HEK293 (cell line): Measurements from ENCODE around the gene ARL2BP.

ENCODE experiments used
- CTCF ChIA-PET: fragments of 350-600 bp; formaldehyde crosslinking; extraction: SDS; loops from one replicate; lab custom pipeline; 2021; ENCODE audit warnings: antibody characterized with exemption; lab: Yijun Ruan, JAX
- POLR2A ChIA-PET: fragments of 300-600 bp; formaldehyde crosslinking; extraction: SDS; loops from one replicate; lab custom pipeline; 2020; ENCODE audit warnings: antibody characterized with exemption, inconsistent platforms; lab: Yijun Ruan, JAX
- H3K27ac ChIP-seq: fragments of 200-500 bp; sonication (Bioruptor generic); 2 replicates; pipeline ENCODE4 v1.5.1; 2014; ENCODE audit warnings: low read depth, low read length, control low read depth, inconsistent platforms; ENCODE audit errors: extremely low read depth
- H3K36me3 ChIP-seq, 2 experiments: fragments of 200-500 bp in 1 of 2; sonication (Bioruptor generic) in 1 of 2; 1 replicate in 1 of 2; 2 replicates in 1 of 2; pipeline ENCODE4 v1.5.1; 2014 to 2017; ENCODE audit warnings: inconsistent platforms in 2 of 2, low read length in 2 of 2; ENCODE audit not compliant: control insufficient read depth in 2 of 2, insufficient read depth in 1 of 2
- H3K4me1 ChIP-seq: fragments of 200-500 bp; sonication (Bioruptor generic); 2 replicates; pipeline ENCODE4 v1.5.1; 2014; ENCODE audit warnings: mild to moderate bottlenecking, low read length, inconsistent platforms; ENCODE audit not compliant: control insufficient read depth, insufficient read depth
- H3K4me3 ChIP-seq: 2 replicates; pipeline ENCODE4 v1.5.1; 2011; ENCODE audit warnings: low read depth, mild to moderate bottlenecking, control low read depth, low read length, moderate library complexity
- H3K9me3 ChIP-seq: fragments of 200-500 bp; sonication (Bioruptor generic); 2 replicates; pipeline ENCODE4 v1.5.1; 2014; ENCODE audit warnings: low read depth, low read length, inconsistent platforms; ENCODE audit not compliant: control insufficient read depth, insufficient read depth
- BCL6B ChIP-seq: fragments of 450-650 bp; formaldehyde crosslinking; IDR thresholded peaks from 2 replicates; pipeline ENCODE4 v1.5.1; 2017; ENCODE audit warnings: missing biosample characterization, missing genetic modification characterization
- FEZF1 ChIP-seq: fragments of 450-650 bp; formaldehyde crosslinking; IDR thresholded peaks from 2 replicates; pipeline ENCODE4 v1.5.1; 2016; ENCODE audit warnings: missing biosample characterization, missing genetic modification characterization
- KLF7 ChIP-seq: fragments of 450-650 bp; formaldehyde crosslinking; IDR thresholded peaks from 2 replicates; pipeline ENCODE4 v1.5.1; 2016; ENCODE audit warnings: missing biosample characterization, missing genetic modification characterization, borderline replicate concordance
- PATZ1 ChIP-seq: fragments of 450-650 bp; formaldehyde crosslinking; IDR thresholded peaks from 2 replicates; pipeline ENCODE4 v1.5.1; 2016; ENCODE audit warnings: missing biosample characterization, missing genetic modification characterization
- ZBTB17 ChIP-seq: fragments of 450-650 bp; formaldehyde crosslinking; IDR thresholded peaks from 2 replicates; pipeline ENCODE4 v1.5.1; 2016; ENCODE audit warnings: missing biosample characterization, missing genetic modification characterization
- ZBTB49 ChIP-seq: fragments of 450-650 bp; formaldehyde crosslinking; IDR thresholded peaks from 2 replicates; pipeline ENCODE4 v1.5.1; 2016; ENCODE audit warnings: missing biosample characterization, missing genetic modification characterization, low read depth
- ZBTB8A ChIP-seq: fragments of 450-650 bp; formaldehyde crosslinking; IDR thresholded peaks from 2 replicates; pipeline ENCODE4 v1.5.1; 2016; ENCODE audit warnings: missing biosample characterization, missing genetic modification characterization
- ZFP37 ChIP-seq: fragments of 450-650 bp; formaldehyde crosslinking; IDR thresholded peaks from 2 replicates; pipeline ENCODE4 v1.5.1; 2016; ENCODE audit warnings: missing biosample characterization, missing genetic modification characterization
- ZNF121 ChIP-seq: fragments of 450-650 bp; formaldehyde crosslinking; IDR thresholded peaks from 2 replicates; pipeline ENCODE4 v1.5.1; 2016; ENCODE audit warnings: missing biosample characterization, missing genetic modification characterization
- ZNF157 ChIP-seq: fragments of 450-650 bp; formaldehyde crosslinking; IDR thresholded peaks from 2 replicates; pipeline ENCODE4 v1.5.1; 2016; ENCODE audit warnings: missing biosample characterization, missing genetic modification characterization
- ZNF169 ChIP-seq: fragments of 450-650 bp; formaldehyde crosslinking; IDR thresholded peaks from 2 replicates; pipeline ENCODE4 v1.5.1; 2016; ENCODE audit warnings: missing biosample characterization, missing genetic modification characterization
- ZNF335 ChIP-seq: fragments of 450-650 bp; formaldehyde crosslinking; conservative IDR thresholded peaks from 2 replicates; pipeline ENCODE4 v1.5.1; 2016; ENCODE audit warnings: missing biosample characterization, missing genetic modification characterization
- ZNF48 ChIP-seq: fragments of 450-650 bp; formaldehyde crosslinking; IDR thresholded peaks from 2 replicates; pipeline ENCODE4 v1.5.1; 2016; ENCODE audit warnings: missing biosample characterization, missing genetic modification characterization
- ZNF521 ChIP-seq: fragments of 450-650 bp; formaldehyde crosslinking; IDR thresholded peaks from 2 replicates; pipeline ENCODE4 v1.5.1; 2017; ENCODE audit warnings: missing biosample characterization, mild to moderate bottlenecking, missing genetic modification characterization
- ZNF561 ChIP-seq: fragments of 450-650 bp; IDR thresholded peaks from 2 replicates; pipeline ENCODE4 v1.5.1; 2018; ENCODE audit warnings: missing biosample characterization, missing genetic modification characterization, borderline replicate concordance
- ZNF768 ChIP-seq: fragments of 450-650 bp; formaldehyde crosslinking; IDR thresholded peaks from 2 replicates; pipeline ENCODE4 v1.5.1; 2018; ENCODE audit warnings: missing biosample characterization, mild to moderate bottlenecking, missing genetic modification characterization
- ZNF792 ChIP-seq: fragments of 450-650 bp; formaldehyde crosslinking; IDR thresholded peaks from 2 replicates; pipeline ENCODE4 v1.5.1; 2016; ENCODE audit warnings: missing biosample characterization, missing genetic modification characterization
- ZSCAN16 ChIP-seq: fragments of 450-650 bp; formaldehyde crosslinking; IDR thresholded peaks from 2 replicates; pipeline ENCODE4 v1.5.1; 2016; ENCODE audit warnings: missing biosample characterization, missing genetic modification characterization
- ZSCAN23 ChIP-seq: fragments of 450-650 bp; formaldehyde crosslinking; IDR thresholded peaks from 2 replicates; pipeline ENCODE4 v1.5.1; 2016; ENCODE audit warnings: missing biosample characterization, missing genetic modification characterization
- TF ChIP-seq, protein P1 (sequence below): fragments of 450-650 bp; formaldehyde crosslinking; IDR thresholded peaks from 2 replicates; pipeline ENCODE4; 2016; ENCODE audit warnings: missing biosample characterization, missing genetic modification characterization

The ARL2BP gene

DNA sequence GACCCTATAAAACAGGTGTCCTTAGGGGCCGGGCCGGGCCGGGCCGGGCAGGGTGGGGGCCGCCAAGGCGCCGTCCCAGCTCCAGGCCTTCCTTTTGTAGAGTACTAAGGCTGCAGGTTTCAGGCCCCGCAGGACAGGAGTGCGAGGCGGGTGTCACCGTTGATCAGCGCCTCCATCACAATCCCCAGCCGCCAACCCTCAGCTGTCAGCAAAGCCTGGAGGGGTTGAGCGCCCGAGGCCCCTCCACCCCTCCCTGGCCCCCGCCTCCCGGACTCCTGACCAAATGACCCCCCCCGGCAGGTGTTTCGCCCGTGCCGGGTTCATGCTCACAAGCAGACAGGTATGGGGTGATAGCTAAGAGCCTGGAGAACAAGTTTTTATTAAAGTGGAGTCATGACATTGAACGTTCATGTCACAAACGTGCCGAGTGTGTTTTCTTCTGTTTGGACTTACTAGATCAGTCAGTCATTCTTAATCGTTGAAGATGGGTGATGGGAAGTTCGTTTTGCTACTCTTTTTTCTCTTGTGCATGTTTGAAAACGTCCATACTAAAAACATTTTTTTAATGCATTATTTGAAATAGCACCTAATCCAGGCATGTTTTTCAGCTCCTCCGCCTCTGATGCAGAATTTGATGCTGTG is 534 bp downstream of the ARL2BP start:
- TF ChIP-seq ZBTB17 (tag by site-specific recombination) (peak; percentile 69), ZSCAN23 (tag by site-specific recombination) (no peak), PATZ1 (tag by site-specific recombination) (peak; percentile 72; the same call in 1 of the 2 replicates), ZBTB49 (tag by site-specific recombination) (no peak), ZNF561 (tag by site-specific recombination) (peak; percentile 22; the same call in 1 of the 2 replicates), KLF7 (tag by site-specific recombination) (0 out of 2 replicates have a peak, but pooled peaks have one; percentile 1), ZNF335 (tag by site-specific recombination) (peak; percentile 68), ZBTB8A (tag by site-specific recombination) (peak; percentile 29), ZNF48 (tag by site-specific recombination) (no peak), FEZF1 (tag by site-specific recombination) (no peak)
- TF ChIP-seq, all 188 proteins: peak for 6
- POLR2A ChIA-PET = interaction anchor here (0.7 to 2.7 kb wide), 11 partner anchors 9 to 153 kb away, joined by 3 to 12 read pairs (median 4); partner anchors contain the start of genes CPNE2, PLLP, PSME3IP1 and RSPRY1
- peak overlapping the region; percentile 78 for H3K27ac ChIP-seq

DNA sequence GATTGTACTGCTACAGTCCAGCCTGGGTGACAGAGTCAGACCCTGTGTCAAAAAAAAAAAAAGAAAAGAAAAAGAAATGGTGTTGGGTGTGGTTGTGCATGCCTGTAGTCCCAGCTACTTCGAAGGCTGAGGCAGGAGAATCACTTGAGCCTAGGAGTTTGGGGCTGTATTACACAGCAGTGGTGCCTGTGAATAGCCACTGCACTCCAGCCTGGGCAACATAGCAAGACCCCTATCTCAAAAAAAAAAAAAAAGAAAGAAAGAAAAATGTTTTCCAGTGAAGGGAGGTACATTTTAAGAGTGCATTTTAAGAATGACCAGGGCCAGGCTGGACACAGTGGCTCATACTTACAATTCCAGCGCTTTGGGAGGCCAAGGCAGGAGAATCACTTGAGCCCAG is 6.3 kb downstream of the ARL2BP start:
- no peak overlapping the region for H3K27ac ChIP-seq
- POLR2A ChIA-PET = interaction anchor here (0.8 to 1.3 kb wide), 2 partner anchors 12 to 14 kb away, joined by 3 to 4 read pairs; no protein-coding TSS in a partner anchor
- H3K9me3 ChIP-seq = no peaks in the 10 kb centered on the region
- CTCF ChIA-PET = interaction anchor here (0.5 kb wide), 1 partner anchor 67 kb away, joined by 4 read pairs; no protein-coding TSS in a partner anchor
- H3K4me3 ChIP-seq = no peak overlapping the region
- TF ChIP-seq, protein P1, sequence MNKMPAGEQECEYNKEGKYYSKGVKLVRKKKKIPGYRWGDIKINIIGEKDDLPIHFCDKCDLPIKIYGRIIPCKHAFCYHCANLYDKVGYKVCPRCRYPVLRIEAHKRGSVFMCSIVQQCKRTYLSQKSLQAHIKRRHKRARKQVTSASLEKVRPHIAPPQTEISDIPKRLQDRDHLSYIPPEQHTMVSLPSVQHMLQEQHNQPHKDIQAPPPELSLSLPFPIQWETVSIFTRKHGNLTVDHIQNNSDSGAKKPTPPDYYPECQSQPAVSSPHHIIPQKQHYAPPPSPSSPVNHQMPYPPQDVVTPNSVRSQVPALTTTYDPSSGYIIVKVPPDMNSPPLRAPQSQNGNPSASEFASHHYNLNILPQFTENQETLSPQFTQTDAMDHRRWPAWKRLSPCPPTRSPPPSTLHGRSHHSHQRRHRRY (tag by site-specific recombination) = no peak
- TF ChIP-seq ZNF121 (tag by site-specific recombination) = 0 out of 2 replicates have a peak, but pooled peaks have one; percentile 35
- TF ChIP-seq, all 188 proteins: peak for 1
- Histone ChIP-seq H3K36me3 (peaks cover 36 to 81% of the 10 kb centered on the region in 2 experiments), H3K4me1 (no peaks in the 10 kb centered on the region)

More for the DNA sequence above, 534 bp downstream of the ARL2BP start:
- Histone ChIP-seq H3K36me3 (peaks cover 24 to 40% of the 10 kb centered on the region in 2 experiments), H3K4me3 (peak overlapping the region; percentile 64), H3K9me3 (no peaks in the 10 kb centered on the region), H3K4me1 (0 out of 2 replicates have a peak, but pooled peaks cover 2% of the 10 kb centered on the region)
- CTCF ChIA-PET = interaction anchor here (0.6 to 1.7 kb wide), 4 partner anchors 11 to 190 kb away, joined by 3 to 6 read pairs (median 4); no protein-coding TSS in a partner anchor

GRCh38 chr16:57252148-57252721 is 7.2 kb downstream of the ARL2BP start:
- POLR2A ChIA-PET = interaction anchor here (1.1 kb wide), 1 partner anchor 11 kb away, joined by 3 read pairs; no protein-coding TSS in a partner anchor
- no peaks in the 10 kb centered on the region for H3K9me3 ChIP-seq
- H3K4me3 ChIP-seq = no peak overlapping the region
- no peak overlapping the region for H3K27ac ChIP-seq
- CTCF ChIA-PET = no interaction called here
- peaks cover 31 to 81% of the 10 kb centered on the region in 2 experiments for H3K36me3 ChIP-seq
- no peaks in the 10 kb centered on the region for H3K4me1 ChIP-seq
- TF ChIP-seq ZSCAN16 (tag by site-specific recombination) (no peak), ZNF768 (tag by site-specific recombination) (no peak), PATZ1 (tag by site-specific recombination) (no peak), ZNF169 (tag by site-specific recombination) (no peak), ZNF157 (tag by site-specific recombination) (no peak), BCL6B (no peak), ZNF521 (tag by site-specific recombination) (no peak), ZNF792 (tag by site-specific recombination) (no peak), ZFP37 (no peak)
